OCI-LY1 (cell line): Measurements from ENCODE around the gene MYO5B.

Experiments used
- H2AFZ ChIP-seq: fragments of 200-600 bp; sonication (generic), shearing (Covaris generic); 2 replicates; pipeline ENCODE4 v1.6.0; 2014; ENCODE audit warnings: antibody characterized with exemption, mild to moderate bottlenecking, low read length
- H3F3A ChIP-seq: fragments of 200-600 bp; sonication (generic), shearing (Covaris generic); 2 replicates; pipeline ENCODE4 v1.6.0; 2014; ENCODE audit warnings: mild to moderate bottlenecking, antibody characterized with exemption, low read length, moderate library complexity; ENCODE audit not compliant: insufficient read depth
- H3K27ac ChIP-seq: fragments of 200-600 bp; sonication (generic); 2 replicates; pipeline ENCODE4 v1.5.1; 2014; ENCODE audit warnings: low read length, mixed run types, mild to moderate bottlenecking, low read depth; ENCODE audit not compliant: poor library complexity, severe bottlenecking
- H3K27me3 ChIP-seq: fragments of 200-600 bp; sonication (generic); 2 replicates; pipeline ENCODE4 v1.6.0; 2014; ENCODE audit warnings: antibody characterized with exemption, mild to moderate bottlenecking, low read length, moderate library complexity; ENCODE audit not compliant: insufficient read depth
- H3K36me3 ChIP-seq: fragments of 200-600 bp; sonication (generic); 2 replicates; pipeline ENCODE4 v1.6.1; 2014; ENCODE audit warnings: mild to moderate bottlenecking, antibody characterized with exemption, low read length, moderate library complexity, mixed read lengths; ENCODE audit not compliant: insufficient read depth
- H3K4me1 ChIP-seq: fragments of 200-600 bp; sonication (generic); 2 replicates; pipeline ENCODE4 v1.5.1; 2014; ENCODE audit warnings: mild to moderate bottlenecking, low read length, moderate library complexity; ENCODE audit not compliant: insufficient read depth, severe bottlenecking
- H3K4me2 ChIP-seq: fragments of 200-600 bp; sonication (generic), shearing (Covaris generic); 2 replicates; pipeline ENCODE4 v1.6.1; 2014; ENCODE audit warnings: low read length
- H3K4me3 ChIP-seq: fragments of 200-600 bp; sonication (generic); 2 replicates; pipeline ENCODE4 v1.5.1; 2014; ENCODE audit warnings: low read length, low read depth, mild to moderate bottlenecking, mixed read lengths; ENCODE audit not compliant: poor library complexity, severe bottlenecking
- H3K79me2 ChIP-seq: fragments of 200-600 bp; shearing (Covaris generic); 2 replicates; pipeline ENCODE4 v1.6.1; 2016; ENCODE audit warnings: mixed run types, low read length, mixed read lengths; ENCODE audit not compliant: insufficient read depth
- H3K9ac ChIP-seq: fragments of 200-600 bp; sonication (generic), shearing (Covaris generic); 2 replicates; pipeline ENCODE4 v1.6.1; 2014; ENCODE audit warnings: mild to moderate bottlenecking, low read length, mixed read lengths
- H3K9me2 ChIP-seq: fragments of 200-600 bp; sonication (generic), shearing (Covaris generic); 2 replicates; pipeline ENCODE4 v1.6.1; 2014; ENCODE audit warnings: low read depth, mild to moderate bottlenecking, low read length, mixed read lengths
- H3K9me3 ChIP-seq: fragments of 200-600 bp; shearing (Covaris generic); 2 replicates; pipeline ENCODE4 v1.6.1; 2014; ENCODE audit warnings: low read length, mixed read lengths
- H4K20me1 ChIP-seq: fragments of 200-600 bp; sonication (generic), shearing (Covaris generic); 2 replicates; pipeline ENCODE4 v1.6.0; 2016; ENCODE audit warnings: mild to moderate bottlenecking, low read length; ENCODE audit not compliant: insufficient read depth
- EZH2 ChIP-seq: fragments of 200-600 bp; sonication (generic), shearing (Covaris generic); IDR thresholded peaks from 2 replicates; pipeline ENCODE4 v1.8.0; 2017; ENCODE audit warnings: borderline replicate concordance, mixed run types, mild to moderate bottlenecking, antibody characterized with exemption, low read length, moderate library complexity, mixed read lengths
- TF ChIP-seq, protein P1 (sequence below): fragments of 200-600 bp; sonication (generic), shearing (Covaris generic); IDR thresholded peaks from 2 replicates; pipeline ENCODE4 v1.5.1; 2017; ENCODE audit warnings: mild to moderate bottlenecking, antibody characterized with exemption, low read length, moderate library complexity, mixed read lengths

MYO5B gene

DNA sequence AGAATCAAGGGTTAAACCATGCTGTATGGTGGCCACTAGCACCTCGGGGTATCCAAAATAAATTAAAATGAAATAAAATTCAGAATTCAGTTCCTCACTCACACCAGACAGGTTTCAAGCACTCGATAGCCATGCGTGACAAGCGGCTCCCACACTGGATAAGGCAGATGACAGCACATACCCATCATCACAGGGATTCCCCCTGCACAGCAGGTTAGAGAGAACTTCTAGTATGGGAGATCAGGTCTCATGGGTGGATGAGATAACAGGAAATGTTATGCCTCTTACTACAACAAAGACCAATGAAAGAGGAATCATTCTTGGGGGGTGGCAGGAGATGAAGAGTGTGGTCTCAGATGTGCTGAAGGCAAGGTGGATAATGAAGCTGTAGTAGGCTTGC lies 259.7 kb downstream of the MYO5B start:
- Histone ChIP-seq H3K9me2 (no peaks in the 10 kb centered on the region), H3K4me2 (no peak overlapping the region), H3F3A (no peaks in the 10 kb centered on the region), H4K20me1 (no peaks in the 10 kb centered on the region), H3K4me3 (no peak overlapping the region), H3K79me2 (no peaks in the 10 kb centered on the region), H3K27me3 (no peaks in the 10 kb centered on the region), H3K36me3 (no peaks in the 10 kb centered on the region), H3K9ac (no peak overlapping the region), H3K4me1 (no peaks in the 10 kb centered on the region), H3K27ac (no peak overlapping the region), H3K9me3 (no peaks in the 10 kb centered on the region), H2AFZ (no peak overlapping the region)
- TF ChIP-seq, protein P1, sequence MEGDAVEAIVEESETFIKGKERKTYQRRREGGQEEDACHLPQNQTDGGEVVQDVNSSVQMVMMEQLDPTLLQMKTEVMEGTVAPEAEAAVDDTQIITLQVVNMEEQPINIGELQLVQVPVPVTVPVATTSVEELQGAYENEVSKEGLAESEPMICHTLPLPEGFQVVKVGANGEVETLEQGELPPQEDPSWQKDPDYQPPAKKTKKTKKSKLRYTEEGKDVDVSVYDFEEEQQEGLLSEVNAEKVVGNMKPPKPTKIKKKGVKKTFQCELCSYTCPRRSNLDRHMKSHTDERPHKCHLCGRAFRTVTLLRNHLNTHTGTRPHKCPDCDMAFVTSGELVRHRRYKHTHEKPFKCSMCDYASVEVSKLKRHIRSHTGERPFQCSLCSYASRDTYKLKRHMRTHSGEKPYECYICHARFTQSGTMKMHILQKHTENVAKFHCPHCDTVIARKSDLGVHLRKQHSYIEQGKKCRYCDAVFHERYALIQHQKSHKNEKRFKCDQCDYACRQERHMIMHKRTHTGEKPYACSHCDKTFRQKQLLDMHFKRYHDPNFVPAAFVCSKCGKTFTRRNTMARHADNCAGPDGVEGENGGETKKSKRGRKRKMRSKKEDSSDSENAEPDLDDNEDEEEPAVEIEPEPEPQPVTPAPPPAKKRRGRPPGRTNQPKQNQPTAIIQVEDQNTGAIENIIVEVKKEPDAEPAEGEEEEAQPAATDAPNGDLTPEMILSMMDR = no peak
- TF ChIP-seq EZH2 = no peak

DNA sequence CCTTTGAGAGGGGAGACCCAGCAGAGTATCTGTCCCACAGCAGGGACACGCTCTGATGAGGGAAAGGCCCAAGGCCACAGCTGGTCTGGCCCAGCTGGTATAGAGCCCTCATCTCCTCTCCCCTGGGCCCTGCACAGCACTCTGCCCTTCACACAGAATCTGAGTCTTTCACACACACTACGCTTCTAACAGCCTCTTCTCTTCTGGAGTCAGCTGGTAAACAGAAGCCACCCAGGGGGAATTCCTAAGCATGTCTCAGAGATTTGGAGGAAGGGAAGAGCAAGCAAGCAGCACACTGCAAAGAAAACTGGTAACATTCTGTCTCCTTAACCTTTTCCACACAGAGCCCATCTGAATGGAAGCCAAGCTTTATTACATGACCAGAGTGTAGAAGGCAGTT lies 260.5 kb downstream of the MYO5B start:
- no peaks in the 10 kb centered on the region for H4K20me1 ChIP-seq
- H3K9ac ChIP-seq = no peak overlapping the region
- no peak overlapping the region for H2AFZ ChIP-seq
- H3K4me3 ChIP-seq = no peak overlapping the region
- H3K27ac ChIP-seq = no peak overlapping the region
- no peak overlapping the region for H3K4me2 ChIP-seq
- no peaks in the 10 kb centered on the region for H3F3A ChIP-seq
- no peaks in the 10 kb centered on the region for H3K79me2 ChIP-seq
- H3K9me2 ChIP-seq = no peaks in the 10 kb centered on the region
- H3K9me3 ChIP-seq = no peaks in the 10 kb centered on the region
- no peaks in the 10 kb centered on the region for H3K36me3 ChIP-seq
- H3K4me1 ChIP-seq = no peaks in the 10 kb centered on the region
- TF ChIP-seq, protein P1 = no peak
- TF ChIP-seq EZH2 = no peak
- H3K27me3 ChIP-seq = no peaks in the 10 kb centered on the region

DNA sequence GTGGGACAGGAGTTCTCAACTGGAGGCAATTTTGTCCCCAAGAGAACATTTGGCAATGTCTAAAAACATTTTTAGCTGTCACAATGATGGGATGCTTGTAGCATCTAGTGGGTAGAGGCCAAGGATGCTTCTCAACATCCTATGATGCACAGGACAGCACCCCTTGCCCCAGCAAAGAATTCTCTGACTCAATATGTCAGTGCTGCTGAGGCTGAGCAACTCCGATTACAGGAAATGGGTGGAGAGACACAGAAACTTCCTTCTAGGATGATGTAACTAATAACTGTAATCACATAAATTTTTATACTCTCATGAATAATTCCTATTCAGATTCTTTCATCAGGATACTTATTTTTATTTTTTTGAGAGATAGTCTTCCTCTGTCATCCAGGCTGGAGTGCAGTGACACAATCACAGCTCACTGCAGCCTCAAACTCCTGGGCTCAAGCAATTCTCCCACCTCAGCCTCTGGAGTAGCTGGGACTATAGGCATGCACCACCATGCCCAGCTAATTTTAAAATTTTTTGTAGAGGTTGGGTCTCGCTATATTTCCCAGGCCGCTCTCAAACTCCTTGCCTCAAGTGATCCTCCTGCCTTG lies 261.3 kb downstream of the MYO5B start:
- Histone ChIP-seq H3K27ac (no peak overlapping the region), H2AFZ (no peak overlapping the region), H3K4me1 (no peaks in the 10 kb centered on the region), H3K9ac (no peak overlapping the region), H3K9me3 (no peaks in the 10 kb centered on the region), H3K4me3 (no peak overlapping the region), H3K27me3 (no peaks in the 10 kb centered on the region), H3K4me2 (no peak overlapping the region), H4K20me1 (no peaks in the 10 kb centered on the region), H3K79me2 (no peaks in the 10 kb centered on the region), H3K36me3 (no peaks in the 10 kb centered on the region), H3K9me2 (no peaks in the 10 kb centered on the region), H3F3A (no peaks in the 10 kb centered on the region)
- no peak for TF ChIP-seq EZH2
- TF ChIP-seq, protein P1 = no peak
